Chondrocyte (in vitro differentiated cells): ENCODE data around the gene KREMEN2. TPM values are rescaled to one million over a fixed set of nuclear protein-coding genes. Genes with fewer than 3 reads are reported as not detected.

Source experiments
- DNase-seq: peaks from one replicate; pipeline ENCODE4 v3.0.0; 2021; ENCODE audit warnings: mixed read lengths, low spot score
- H3K27ac Mint-ChIP-seq: one replicate; pipeline ENCODE4 v1.8.0; 2021; ENCODE audit warnings: mild to moderate bottlenecking, moderate library complexity, mixed read lengths; ENCODE audit not compliant: unreplicated experiment
- H3K27me3 Mint-ChIP-seq: 2 replicates; pipeline ENCODE4 v1.8.0; 2021; ENCODE audit warnings: low read depth, mixed read lengths
- H3K36me3 Mint-ChIP-seq: 2 replicates; pipeline ENCODE4 v1.8.0; 2021; ENCODE audit warnings: low read depth, mixed read lengths
- H3K4me1 Mint-ChIP-seq: 2 replicates; pipeline ENCODE4 v1.8.0; 2021; ENCODE audit warnings: low read depth, mild to moderate bottlenecking, mixed read lengths
- H3K4me3 Mint-ChIP-seq: one replicate; pipeline ENCODE4 v1.8.0; 2021; ENCODE audit warnings: mild to moderate bottlenecking, moderate library complexity, mixed read lengths; ENCODE audit not compliant: unreplicated experiment
- H3K9me3 Mint-ChIP-seq: 2 replicates; pipeline ENCODE4 v1.8.0; 2021; ENCODE audit warnings: low read depth, mixed read lengths
- total RNA-seq: library from RNA; stranded (reverse); gene quantifications from 3 replicates; pipeline ENCODE4 v1.2.1, GENCODE V29; 2021
- TF ChIP-seq, protein P1 (sequence below): fragments of 200-600 bp; sonication (generic); IDR thresholded peaks from 2 replicates; pipeline ENCODE4 v1.5.0; 2021; ENCODE audit warnings: antibody characterized with exemption, mild to moderate bottlenecking, moderate library complexity

KREMEN2 gene
- total RNA-seq, 1 donor from 2014 or later = not detected

- Mint-ChIP-seq H3K27me3 (no peaks in the 10 kb centered on the region), H3K27ac (no peak overlapping the region), H3K4me1 (no peaks in the 10 kb centered on the region), H3K36me3 (no peaks in the 10 kb centered on the region), H3K9me3 (no peaks in the 10 kb centered on the region), H3K4me3 (no peak overlapping the region)
- DNase-seq = no peak
- TF ChIP-seq, protein P1, sequence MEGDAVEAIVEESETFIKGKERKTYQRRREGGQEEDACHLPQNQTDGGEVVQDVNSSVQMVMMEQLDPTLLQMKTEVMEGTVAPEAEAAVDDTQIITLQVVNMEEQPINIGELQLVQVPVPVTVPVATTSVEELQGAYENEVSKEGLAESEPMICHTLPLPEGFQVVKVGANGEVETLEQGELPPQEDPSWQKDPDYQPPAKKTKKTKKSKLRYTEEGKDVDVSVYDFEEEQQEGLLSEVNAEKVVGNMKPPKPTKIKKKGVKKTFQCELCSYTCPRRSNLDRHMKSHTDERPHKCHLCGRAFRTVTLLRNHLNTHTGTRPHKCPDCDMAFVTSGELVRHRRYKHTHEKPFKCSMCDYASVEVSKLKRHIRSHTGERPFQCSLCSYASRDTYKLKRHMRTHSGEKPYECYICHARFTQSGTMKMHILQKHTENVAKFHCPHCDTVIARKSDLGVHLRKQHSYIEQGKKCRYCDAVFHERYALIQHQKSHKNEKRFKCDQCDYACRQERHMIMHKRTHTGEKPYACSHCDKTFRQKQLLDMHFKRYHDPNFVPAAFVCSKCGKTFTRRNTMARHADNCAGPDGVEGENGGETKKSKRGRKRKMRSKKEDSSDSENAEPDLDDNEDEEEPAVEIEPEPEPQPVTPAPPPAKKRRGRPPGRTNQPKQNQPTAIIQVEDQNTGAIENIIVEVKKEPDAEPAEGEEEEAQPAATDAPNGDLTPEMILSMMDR = no peak
Measured at GRCh38 chr16:2991566-2992261, 27.6 kb downstream of the KREMEN2 start.

DNA sequence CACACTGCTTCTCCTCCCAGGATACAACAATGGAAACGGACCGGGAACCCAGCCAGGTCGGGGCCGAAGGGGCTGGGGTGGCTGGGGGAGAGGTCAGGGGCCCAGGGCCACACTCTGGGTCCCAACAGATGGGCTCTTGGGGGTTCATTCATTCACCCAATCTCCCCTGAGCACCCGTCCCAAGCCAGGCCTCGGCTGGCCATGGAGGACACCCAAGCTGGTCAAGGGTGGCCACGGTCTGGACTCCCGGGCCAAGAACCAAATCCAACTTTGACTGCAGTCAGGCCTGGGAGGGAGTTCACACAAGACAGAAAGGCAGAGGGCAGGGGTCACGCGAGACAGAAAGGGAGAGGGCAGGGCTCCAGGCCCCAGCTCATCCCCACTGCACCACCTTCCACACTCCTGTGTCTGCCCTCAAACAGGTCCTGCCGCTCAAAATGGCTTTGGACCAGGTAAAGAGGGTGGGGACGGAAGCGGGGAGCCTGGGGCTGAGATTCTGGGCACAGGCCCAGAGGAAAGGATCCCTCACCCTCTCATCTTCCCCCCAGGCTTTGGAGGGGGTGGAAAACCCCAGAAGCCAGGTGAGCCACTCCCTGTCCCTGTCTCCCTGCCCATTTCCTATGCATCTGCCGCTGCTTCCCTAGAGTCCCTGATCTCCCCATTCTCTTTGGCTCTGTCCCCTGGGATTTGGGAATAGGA, 28.5 kb downstream of the KREMEN2 start:
- Mint-ChIP-seq H3K9me3 (no peaks in the 10 kb centered on the region), H3K36me3 (no peaks in the 10 kb centered on the region), H3K27me3 (no peaks in the 10 kb centered on the region), H3K27ac (no peak overlapping the region), H3K4me1 (no peaks in the 10 kb centered on the region), H3K4me3 (no peak overlapping the region)
- no peak for DNase-seq
- TF ChIP-seq, protein P1 = no peak

- no peaks in the 10 kb centered on the region for H3K36me3 Mint-ChIP-seq
- TF ChIP-seq, protein P1 = no peak
- H3K9me3 Mint-ChIP-seq = no peaks in the 10 kb centered on the region
- H3K4me1 Mint-ChIP-seq = no peaks in the 10 kb centered on the region
- no peak for DNase-seq
- no peaks in the 10 kb centered on the region for H3K27me3 Mint-ChIP-seq
- H3K4me3 Mint-ChIP-seq = no peak overlapping the region
- H3K27ac Mint-ChIP-seq = no peak overlapping the region
Measured at GRCh38 chr16:2996298-2996697, 32.2 kb downstream of the KREMEN2 start.

DNA sequence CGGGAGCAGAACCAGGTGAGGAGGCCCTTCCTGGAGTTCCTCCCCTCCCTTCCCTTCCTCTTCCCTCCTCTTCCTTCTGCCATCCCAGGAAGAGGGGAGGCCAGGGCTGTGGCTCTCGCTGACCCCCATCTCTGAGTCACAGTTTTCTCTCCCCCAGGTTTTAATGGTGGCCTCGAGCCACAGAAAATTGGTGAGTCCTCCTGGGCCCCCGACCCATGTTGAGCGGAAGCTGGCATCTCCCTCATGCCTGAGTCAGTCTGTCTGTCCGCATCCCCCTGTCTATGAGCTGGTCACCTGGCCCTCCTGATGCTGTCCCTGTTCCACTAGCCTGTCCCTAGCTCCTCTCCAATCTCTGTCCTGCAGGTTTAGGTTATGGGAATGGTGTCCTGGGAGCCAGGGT, 35.9 kb downstream of the KREMEN2 start:
- H3K27ac Mint-ChIP-seq = no peak overlapping the region
- DNase-seq = no peak
- peaks cover 2% of the 10 kb centered on the region for H3K4me1 Mint-ChIP-seq
- H3K36me3 Mint-ChIP-seq = no peaks in the 10 kb centered on the region
- peaks cover 2% of the 10 kb centered on the region for H3K27me3 Mint-ChIP-seq
- TF ChIP-seq, protein P1 = no peak
- no peaks in the 10 kb centered on the region for H3K9me3 Mint-ChIP-seq
- H3K4me3 Mint-ChIP-seq = no peak overlapping the region

DNA sequence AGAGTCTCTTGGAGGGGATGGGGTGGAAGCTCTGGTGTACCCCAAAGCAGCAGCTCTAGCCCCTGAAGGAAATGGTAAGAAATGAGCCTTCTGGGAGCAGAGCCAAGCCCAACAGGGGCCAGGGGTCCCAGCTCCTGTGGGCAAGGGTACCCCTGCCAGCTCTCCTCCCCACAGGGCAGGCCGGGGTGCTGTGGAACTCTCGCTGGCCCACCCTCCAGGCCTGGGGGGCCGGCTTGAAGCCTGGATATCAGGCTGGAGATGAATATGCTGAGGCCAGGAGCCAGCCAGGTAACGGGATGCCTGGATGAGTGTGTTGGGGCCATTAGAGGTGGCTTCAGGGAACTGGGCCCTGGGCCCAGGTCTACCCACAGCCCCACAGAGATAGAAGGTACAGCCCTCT, 36.5 kb downstream of the KREMEN2 start:
- H3K4me1 Mint-ChIP-seq = peaks cover 3% of the 10 kb centered on the region
- H3K27ac Mint-ChIP-seq = no peak overlapping the region
- no peak for DNase-seq
- TF ChIP-seq, protein P1 = no peak
- no peak overlapping the region for H3K4me3 Mint-ChIP-seq
- H3K27me3 Mint-ChIP-seq = peaks cover 3% of the 10 kb centered on the region
- H3K9me3 Mint-ChIP-seq = no peaks in the 10 kb centered on the region
- H3K36me3 Mint-ChIP-seq = no peaks in the 10 kb centered on the region
